CD4-positive, alpha-beta memory T cell (primary cell): ENCODE results near the gene TCF4. TPM values are rescaled to one million over a fixed set of nuclear protein-coding genes. Genes with fewer than 3 reads are reported as not detected.

Experiments used
- CTCF ChIA-PET: fragments of 350-600 bp; sonication (Branson Sonifier 250); formaldehyde crosslinking; loops from one replicate; lab custom pipeline; 2021; ENCODE audit warnings: inconsistent platforms; ENCODE audit not compliant: partially characterized antibody; lab: Charles Lee
- POLR2A ChIA-PET: fragments of 350-600 bp; sonication (Branson Sonifier 250); formaldehyde crosslinking; loops from one replicate; lab custom pipeline; 2021; ENCODE audit not compliant: partially characterized antibody; lab: Charles Lee
- DNase-seq, 5 donors: peaks; one replicate each; pipeline versions ENCODE4 v3.0.0 to v3.0.0-alpha.2; 2020 to 2022; ENCODE audit warnings: mixed read lengths in 1 of 5
- H3K27ac ChIP-seq: one replicate; pipeline ENCODE4 v1.7.0; 2013; ENCODE audit warnings: low read depth, low read length
- H3K27me3 ChIP-seq: 2 replicates; pipeline ENCODE4 v1.7.0; 2013; ENCODE audit warnings: mild to moderate bottlenecking, low read length, moderate library complexity; ENCODE audit not compliant: insufficient read depth
- H3K36me3 ChIP-seq: 2 replicates; pipeline ENCODE4 v1.7.0; 2013; ENCODE audit warnings: mild to moderate bottlenecking, low read length, moderate library complexity; ENCODE audit not compliant: insufficient read depth
- H3K4me1 ChIP-seq: 2 replicates; pipeline ENCODE4 v1.7.0; 2013; ENCODE audit warnings: mild to moderate bottlenecking, low read length, moderate library complexity; ENCODE audit not compliant: insufficient read depth
- H3K4me3 ChIP-seq, 2 donors: one replicate each; pipeline ENCODE4 v1.7.0; 2013; ENCODE audit warnings: low read length in 2 of 2, mild to moderate bottlenecking in 1 of 2
- H3K9me3 ChIP-seq, 2 donors: one replicate each; pipeline ENCODE4 v1.7.0; 2013; ENCODE audit warnings: low read length in 2 of 2, control low read depth in 1 of 2; ENCODE audit not compliant: control insufficient read depth in 1 of 2
- H3K27ac Mint-ChIP-seq, 7 donors: one replicate each; pipeline ENCODE4 v1.8.0; 2020 to 2021; ENCODE audit warnings: mixed read lengths in 7 of 7, mild to moderate bottlenecking in 6 of 7, inconsistent platforms in 3 of 7, moderate library complexity in 3 of 7
- H3K27me3 Mint-ChIP-seq, 2 donors: one replicate each; pipeline ENCODE4 v1.8.0; 2020 to 2021; ENCODE audit warnings: mixed read lengths in 2 of 2
- H3K36me3 Mint-ChIP-seq, 2 donors: one replicate each; pipeline ENCODE4 v1.8.0; 2020 to 2021; ENCODE audit warnings: mixed read lengths in 2 of 2, inconsistent platforms in 1 of 2, mild to moderate bottlenecking in 1 of 2
- H3K4me1 Mint-ChIP-seq, 4 donors: one replicate each; pipeline ENCODE4 v1.8.0; 2020 to 2021; ENCODE audit warnings: mixed read lengths in 4 of 4, mild to moderate bottlenecking in 1 of 4
- H3K4me3 Mint-ChIP-seq, 8 donors: one replicate each; pipeline ENCODE4 v1.8.0; 2020 to 2021; ENCODE audit warnings: mixed read lengths in 8 of 8, mild to moderate bottlenecking in 7 of 8, moderate library complexity in 6 of 8, inconsistent platforms in 3 of 8
- H3K9me3 Mint-ChIP-seq, 8 donors: one replicate each; pipeline ENCODE4 v1.8.0; 2020 to 2021; ENCODE audit warnings: mixed read lengths in 8 of 8, mild to moderate bottlenecking in 5 of 8, inconsistent platforms in 3 of 8, moderate library complexity in 1 of 8
- intact Hi-C: fragments of 100-400 bp; cut with micrococcal nuclease; formaldehyde crosslinking; loops from one replicate; pipeline ENCODE4 v1.15.1; 2023
- polyA plus RNA-seq, 2 donors: library from polyadenylated mRNA; unstranded; fragments of 300-500 nt; fragmentation: Illumina TruSeq; gene quantifications; one replicate each; pipeline ENCODE4 v1.2.3, GENCODE V29; 2021
- total RNA-seq, 2 experiments: library from RNA; stranded (reverse); gene quantifications; one replicate each; pipeline ENCODE4 v1.2.3, GENCODE V29; 2021

The TCF4 gene
- total and polyA plus RNA-seq, 4 experiments from 2014 or later = 0.11 to 2.2 (median 0.76) TPM

- no peaks in the 10 kb centered on the region for H3K4me1 ChIP-seq
- H3K36me3 Mint-ChIP-seq = no peaks in the 10 kb centered on the region
- CTCF ChIA-PET = no interaction called here
- H3K27me3 ChIP-seq = no peaks in the 10 kb centered on the region
- H3K4me3 ChIP-seq = no peak overlapping the region
- POLR2A ChIA-PET = no interaction called here
- no peak overlapping the region for H3K27ac ChIP-seq
- no peak overlapping the region for H3K4me3 Mint-ChIP-seq
- H3K27me3 Mint-ChIP-seq = no peaks in the 10 kb centered on the region
- H3K4me1 Mint-ChIP-seq = no peaks in the 10 kb centered on the region
- no peak overlapping the region for H3K27ac Mint-ChIP-seq
- no peaks in the 10 kb centered on the region for H3K9me3 ChIP-seq
- H3K9me3 Mint-ChIP-seq = no peaks in the 10 kb centered on the region
- H3K36me3 ChIP-seq = no peaks in the 10 kb centered on the region
- intact Hi-C loops = no loop called here
- DNase-seq = no peak
Observed at GRCh38 chr18:55284614-55285013, 303.4 kb downstream of the TCF4 start.

- H3K27ac Mint-ChIP-seq = no peak overlapping the region
- POLR2A ChIA-PET = no interaction called here
- H3K9me3 Mint-ChIP-seq = no peaks in the 10 kb centered on the region
Observed at GRCh38 chr18:55283309-55283708, 304.7 kb downstream of the TCF4 start.

DNA sequence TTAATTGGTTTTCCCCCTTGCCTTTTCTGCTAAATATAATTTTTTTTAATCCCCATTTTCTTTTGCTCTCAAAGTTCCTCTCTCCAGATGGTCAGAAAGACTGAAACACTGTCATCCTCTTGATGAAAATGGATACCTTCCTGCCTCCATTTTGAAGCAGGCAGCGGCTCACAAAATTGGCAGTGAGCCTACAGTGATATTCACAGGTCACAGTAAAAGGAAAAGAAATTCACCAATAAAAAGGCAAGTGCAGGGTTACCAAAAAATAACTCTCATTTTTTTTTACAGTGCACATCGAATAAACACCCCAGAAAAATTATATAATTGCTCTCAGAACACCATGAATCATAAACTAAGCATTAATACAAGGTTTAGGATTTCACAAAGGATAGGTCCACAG is 307.5 kb downstream of the TCF4 start:
- no peak overlapping the region for H3K27ac ChIP-seq
- DNase-seq = no peak
- intact Hi-C loops = no loop called here
- no peaks in the 10 kb centered on the region for H3K27me3 Mint-ChIP-seq
- H3K27me3 ChIP-seq = no peaks in the 10 kb centered on the region
- H3K9me3 Mint-ChIP-seq = no peaks in the 10 kb centered on the region
- H3K4me1 Mint-ChIP-seq = no peaks in the 10 kb centered on the region
- H3K36me3 Mint-ChIP-seq = no peaks in the 10 kb centered on the region
- H3K4me3 Mint-ChIP-seq = no peak overlapping the region
- H3K4me3 ChIP-seq = no peak overlapping the region
- H3K27ac Mint-ChIP-seq = no peak overlapping the region
- H3K9me3 ChIP-seq = no peaks in the 10 kb centered on the region
- no peaks in the 10 kb centered on the region for H3K4me1 ChIP-seq
- ChIA-PET POLR2A (no interaction called here), CTCF (no interaction called here)
- no peaks in the 10 kb centered on the region for H3K36me3 ChIP-seq

More at GRCh38 chr18:55283309-55283708, 304.7 kb downstream of the TCF4 start:
- Histone ChIP-seq H3K9me3 (no peaks in the 10 kb centered on the region), H3K4me1 (no peaks in the 10 kb centered on the region), H3K36me3 (no peaks in the 10 kb centered on the region), H3K27me3 (no peaks in the 10 kb centered on the region), H3K4me3 (no peak overlapping the region), H3K27ac (no peak overlapping the region)
- no peaks in the 10 kb centered on the region for H3K4me1 Mint-ChIP-seq
- intact Hi-C loops = no loop called here
- no peaks in the 10 kb centered on the region for H3K36me3 Mint-ChIP-seq
- no peak overlapping the region for H3K4me3 Mint-ChIP-seq
- no peaks in the 10 kb centered on the region for H3K27me3 Mint-ChIP-seq
- DNase-seq = no peak
- CTCF ChIA-PET = no interaction called here

DNA sequence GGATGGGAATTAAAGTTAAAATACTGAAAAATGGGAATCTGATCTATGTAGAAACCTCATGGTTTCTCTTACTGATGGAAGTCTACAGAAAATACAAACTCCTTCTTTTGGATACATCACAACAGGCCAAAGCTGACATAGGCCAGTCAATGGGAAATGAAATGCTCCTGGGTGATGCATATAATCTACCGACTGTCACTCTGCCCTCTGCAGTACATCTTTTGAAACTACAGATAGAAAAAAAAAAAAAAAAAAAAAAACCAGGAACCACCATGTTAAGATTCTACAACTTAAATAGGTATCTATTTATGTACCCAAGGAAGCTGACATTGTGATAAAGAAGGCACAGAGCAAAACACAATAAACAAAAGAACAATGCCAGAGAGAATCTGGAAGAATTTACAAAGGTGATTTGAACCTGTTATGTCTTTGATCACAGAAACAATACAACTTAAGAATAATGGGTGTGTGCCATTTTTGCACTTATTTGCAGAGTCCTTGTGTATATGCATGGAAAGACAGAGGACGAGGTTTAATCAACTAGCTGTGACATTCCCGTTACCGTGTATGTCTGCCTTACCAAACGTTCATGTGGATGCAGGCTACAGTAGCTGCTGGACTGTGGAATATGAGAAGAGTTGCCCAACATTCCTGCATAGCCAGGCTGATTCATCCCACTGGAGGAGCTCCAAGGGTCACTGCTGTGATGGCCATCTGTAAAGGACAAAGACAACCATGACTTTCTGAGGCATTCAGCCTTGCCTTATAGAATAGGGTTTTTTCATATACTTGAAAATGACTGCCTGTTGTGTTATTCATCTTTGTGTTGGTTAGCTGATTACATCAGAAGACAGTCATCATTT is 312.7 kb downstream of the TCF4 start:
- no peaks in the 10 kb centered on the region for H3K27me3 Mint-ChIP-seq
- H3K9me3 ChIP-seq = no peaks in the 10 kb centered on the region
- ChIA-PET CTCF (no interaction called here), POLR2A (no interaction called here)
- DNase-seq = no peak
- intact Hi-C loops = no loop called here
- no peaks in the 10 kb centered on the region for H3K4me1 Mint-ChIP-seq
- no peak overlapping the region for H3K4me3 ChIP-seq
- no peaks in the 10 kb centered on the region for H3K36me3 ChIP-seq
- H3K27ac ChIP-seq = no peak overlapping the region
- no peak overlapping the region for H3K4me3 Mint-ChIP-seq
- no peaks in the 10 kb centered on the region for H3K27me3 ChIP-seq
- no peaks in the 10 kb centered on the region for H3K36me3 Mint-ChIP-seq
- H3K27ac Mint-ChIP-seq = no peak overlapping the region
- no peaks in the 10 kb centered on the region for H3K4me1 ChIP-seq
- no peaks in the 10 kb centered on the region for H3K9me3 Mint-ChIP-seq

GRCh38 chr18:55272510-55273243 is 315.3 kb downstream of the TCF4 start:
- Histone ChIP-seq H3K27ac (no peak overlapping the region), H3K9me3 (no peaks in the 10 kb centered on the region), H3K27me3 (no peaks in the 10 kb centered on the region), H3K4me3 (no peak overlapping the region), H3K4me1 (no peaks in the 10 kb centered on the region), H3K36me3 (no peaks in the 10 kb centered on the region)
- intact Hi-C loops = no loop called here
- Mint-ChIP-seq H3K27ac (no peak overlapping the region), H3K4me3 (no peak overlapping the region), H3K36me3 (no peaks in the 10 kb centered on the region), H3K27me3 (no peaks in the 10 kb centered on the region), H3K9me3 (no peaks in the 10 kb centered on the region), H3K4me1 (no peaks in the 10 kb centered on the region)
- ChIA-PET CTCF (no interaction called here), POLR2A (no interaction called here)
- no peak for DNase-seq

GRCh38 chr18:55269622-55270021 is 318.4 kb downstream of the TCF4 start:
- H3K9me3 Mint-ChIP-seq = peaks cover 0 to 2% (median 0%) of the 10 kb centered on the region in 8 donors
- H3K27me3 Mint-ChIP-seq = no peaks in the 10 kb centered on the region
- POLR2A ChIA-PET = no interaction called here
- DNase-seq = no peak
- no peaks in the 10 kb centered on the region for H3K4me1 Mint-ChIP-seq
- Histone ChIP-seq H3K4me1 (no peaks in the 10 kb centered on the region), H3K4me3 (no peak overlapping the region), H3K9me3 (no peaks in the 10 kb centered on the region), H3K36me3 (no peaks in the 10 kb centered on the region), H3K27me3 (no peaks in the 10 kb centered on the region), H3K27ac (no peak overlapping the region)
- CTCF ChIA-PET = no interaction called here
- H3K4me3 Mint-ChIP-seq = no peak overlapping the region
- H3K27ac Mint-ChIP-seq = no peak overlapping the region
- no peaks in the 10 kb centered on the region for H3K36me3 Mint-ChIP-seq
- intact Hi-C loops = no loop called here

- H3K4me3 Mint-ChIP-seq = no peak overlapping the region
- H3K36me3 ChIP-seq = no peaks in the 10 kb centered on the region
- no peaks in the 10 kb centered on the region for H3K4me1 ChIP-seq
- no peaks in the 10 kb centered on the region for H3K27me3 ChIP-seq
- intact Hi-C loops = no loop called here
- H3K36me3 Mint-ChIP-seq = no peaks in the 10 kb centered on the region
- ChIA-PET CTCF (no interaction called here), POLR2A (no interaction called here)
- no peak overlapping the region for H3K27ac ChIP-seq
- H3K9me3 Mint-ChIP-seq = peaks cover 0 to 2% (median 0%) of the 10 kb centered on the region in 8 donors
- no peak overlapping the region for H3K4me3 ChIP-seq
- H3K4me1 Mint-ChIP-seq = no peaks in the 10 kb centered on the region
- no peaks in the 10 kb centered on the region for H3K27me3 Mint-ChIP-seq
- no peak for DNase-seq
- no peaks in the 10 kb centered on the region for H3K9me3 ChIP-seq
- H3K27ac Mint-ChIP-seq = no peak overlapping the region
Observed at GRCh38 chr18:55268628-55269275, 319.2 kb downstream of the TCF4 start.
